Tibial nerve (tissue), 4 donors: ENCODE results near the gene INPPL1. TPM values are rescaled to one million over a fixed set of nuclear protein-coding genes. Genes with fewer than 3 reads are reported as not detected.

Experiments used
- DNase-seq, 2 donors: peaks; one replicate each; pipeline ENCODE4 v3.0.0-alpha.2; 2019; ENCODE audit warnings: low spot score in 2 of 2
- H3K27ac ChIP-seq, 4 donors: fragments of 200-600 bp; sonication (generic) in 3 of 4; one replicate each; pipeline ENCODE4 v1.5.1; 2017 to 2019; ENCODE audit warnings: mild to moderate bottlenecking in 1 of 4
- H3K27me3 ChIP-seq, 2 donors: fragments of 200-600 bp; sonication (generic) in 1 of 2; one replicate each; pipeline versions ENCODE4 v1.5.1 to v1.6.0; 2017 to 2019
- H3K36me3 ChIP-seq, 3 donors: fragments of 200-600 bp; sonication (generic); one replicate each; pipeline ENCODE4 v1.5.1; 2018 to 2019
- H3K4me1 ChIP-seq, 4 donors: fragments of 200-600 bp; sonication (generic) in 3 of 4; one replicate each; pipeline ENCODE4 v1.5.1; 2017 to 2019
- H3K4me3 ChIP-seq, 4 donors: fragments of 200-600 bp; sonication (generic) in 3 of 4; one replicate each; pipeline ENCODE4 v1.5.1; 2017 to 2019; ENCODE audit warnings: mild to moderate bottlenecking in 1 of 4, moderate library complexity in 1 of 4
- H3K9me3 ChIP-seq, 4 donors: fragments of 200-600 bp; sonication (generic) in 3 of 4; one replicate each; pipeline ENCODE4 v1.5.1; 2017 to 2019
- CTCF ChIP-seq, 5 experiments: fragments of 200-600 bp in 3 of 5; fragments of 450-650 bp in 2 of 5; sonication (generic) in 3 of 5; IDR thresholded peaks; one replicate each; pipeline ENCODE4 v1.5.1; 2016 to 2019; ENCODE audit warnings: antibody characterized with exemption in 5 of 5, mild to moderate bottlenecking in 3 of 5, moderate library complexity in 2 of 5
- EP300 ChIP-seq, 2 donors: sonication (generic); formaldehyde crosslinking; IDR thresholded peaks; one replicate each; pipeline ENCODE4 v1.6.1; 2017; ENCODE audit warnings: antibody characterized with exemption in 2 of 2, mild to moderate bottlenecking in 1 of 2
- POLR2A ChIP-seq, 2 donors: fragments of 450-650 bp; IDR thresholded peaks; one replicate each; pipeline ENCODE4 v1.6.1; 2017; ENCODE audit warnings: antibody characterized with exemption in 2 of 2, mild to moderate bottlenecking in 2 of 2, moderate library complexity in 2 of 2
- WGBS, 2 donors: methylation state at CpG; one replicate each; pipeline ENCODE4 v1.1.5; 2018; 5-methylcytosine and 5-hydroxymethylcytosine counted together
- total RNA-seq, 4 donors: library from RNA; depleted of rRNA; stranded (reverse); fragments of >200 nt; gene quantifications; one replicate each; pipeline ENCODE4 v1.1.0, GENCODE V29; 2016

INPPL1 gene
- total RNA-seq, 4 donors from 2014 or later: 73.6 to 137 (median 94.8) TPM

- H3K4me1 ChIP-seq: peaks cover 0 to 43% (median 13%) of the 10 kb centered on the region in 4 donors
- no peak overlapping the region for H3K4me3 ChIP-seq
- H3K36me3 ChIP-seq: peaks cover 0 to 82% (median 43%) of the 10 kb centered on the region in 3 donors
- no peaks in the 10 kb centered on the region for H3K9me3 ChIP-seq
- H3K27ac ChIP-seq: no peak overlapping the region
- DNase-seq: no peak
- H3K27me3 ChIP-seq: no peaks in the 10 kb centered on the region
- no peak for TF ChIP-seq POLR2A (IDR thresholded peaks at IDR 0.05)
- no peak for TF ChIP-seq CTCF (IDR thresholded peaks at IDR 0.05)
- TF ChIP-seq EP300 (IDR thresholded peaks at IDR 0.05): no peak
- 66 to 81% methylated on average over 4 of the region's 4 CpGs for WGBS, 2 donors
Observed at GRCh38 chr11:72234920-72235319, 10.4 kb downstream of the INPPL1 start.

GRCh38 chr11:72235351-72236057 lies 10.9 kb downstream of the INPPL1 start:
- 86 to 91% methylated on average over 15 to 17 of the region's 17 CpGs for WGBS, 2 donors
- H3K27ac ChIP-seq: no peak overlapping the region
- peaks cover 0 to 5% of the 10 kb centered on the region in 2 donors for H3K27me3 ChIP-seq
- H3K4me1 ChIP-seq: peaks cover 0 to 49% (median 18%) of the 10 kb centered on the region in 4 donors
- H3K4me3 ChIP-seq: no peak overlapping the region
- no peaks in the 10 kb centered on the region for H3K9me3 ChIP-seq
- peaks cover 0 to 76% (median 37%) of the 10 kb centered on the region in 3 donors for H3K36me3 ChIP-seq
- DNase-seq: no peak
- TF ChIP-seq EP300 (IDR thresholded peaks at IDR 0.05) (no peak), CTCF (IDR thresholded peaks at IDR 0.05) (no peak), POLR2A (IDR thresholded peaks at IDR 0.05) (no peak)

- Histone ChIP-seq H3K27me3 (peaks cover 0 to 12% of the 10 kb centered on the region in 2 donors), H3K9me3 (no peaks in the 10 kb centered on the region), H3K4me3 (no peak overlapping the region), H3K36me3 (peaks cover 0 to 69% (median 30%) of the 10 kb centered on the region in 3 donors), H3K4me1 (peaks cover 0 to 56% (median 23%) of the 10 kb centered on the region in 4 donors), H3K27ac (no peak overlapping the region)
- TF ChIP-seq EP300 (IDR thresholded peaks at IDR 0.05) (no peak), POLR2A (IDR thresholded peaks at IDR 0.05) (no peak), CTCF (IDR thresholded peaks at IDR 0.05) (no peak)
- WGBS, 2 donors: 63 to 64% methylated on average over 4 of the region's 4 CpGs
- DNase-seq: no peak
Observed at GRCh38 chr11:72236083-72236697, 11.6 kb downstream of the INPPL1 start.

GRCh38 chr11:72236774-72237111 lies 12.2 kb downstream of the INPPL1 start:
- Histone ChIP-seq H3K9me3 (no peaks in the 10 kb centered on the region), H3K4me1 (peaks cover 0 to 57% (median 23%) of the 10 kb centered on the region in 4 donors), H3K36me3 (peaks cover 0 to 63% (median 25%) of the 10 kb centered on the region in 3 donors), H3K27me3 (peaks cover 0 to 18% of the 10 kb centered on the region in 2 donors), H3K4me3 (no peak overlapping the region), H3K27ac (no peak overlapping the region)
- DNase-seq: no peak
- TF ChIP-seq EP300 (IDR thresholded peaks at IDR 0.05): no peak
- TF ChIP-seq CTCF (IDR thresholded peaks at IDR 0.05): no peak
- no peak for TF ChIP-seq POLR2A (IDR thresholded peaks at IDR 0.05)
- 62 to 76% methylated on average over 2 of the region's 2 CpGs for WGBS, 2 donors
